ENCODE measurements around the gene PLA2G4F.

The PLA2G4F gene

GRCh38 chr15:42156243-42156922 lies at the start of gene PLA2G4F:
Gene PLA2G4F, minus strand, starts transcription at chr15:42156636. Its CDS starts 87 bp downstream, at chr15:42156549.
- Histone ChIP-seq H3K27me3 (ENCODE audit: control insufficient read depth in 1 of 2, insufficient read depth in 2 of 2, low read length in 2 of 2) (no peaks in the 10 kb centered on the region), H3K9ac (ENCODE audit: low read depth in 1 of 2, low read length in 2 of 2) (peak within 1 kb of the TSS; percentile 61 to 74), H3K9me3 (ENCODE audit: control insufficient read depth in 1 of 2, low read length in 2 of 2) (no peaks in the 10 kb centered on the region), H3K4me3 (ENCODE audit: low read depth in 1 of 2, low read length in 2 of 2) (peak within 1 kb of the TSS; percentile 75 to 77), H3K4me1 (ENCODE audit: control insufficient read depth in 1 of 2, insufficient read depth in 2 of 2, low read length in 2 of 2) (peaks cover 14 to 16% of the 10 kb centered on the region in 2 donors), H3K36me3 (ENCODE audit: control insufficient read depth in 1 of 2, insufficient read depth in 2 of 2, low read length in 2 of 2) (peaks cover 21 to 28% of the 10 kb centered on the region in 2 donors), H3K27ac (ENCODE audit: low read depth, low read length) (peak within 1 kb of the TSS; percentile 68)

- Histone ChIP-seq H3K27me3 (ENCODE audit: control insufficient read depth in 1 of 2, insufficient read depth in 2 of 2, low read length in 2 of 2) (no peaks in the 10 kb centered on the region), H3K9ac (ENCODE audit: low read depth in 1 of 2, low read length in 2 of 2) (no peak overlapping the region), H3K4me3 (ENCODE audit: low read depth in 1 of 2, low read length in 2 of 2) (no peak overlapping the region), H3K4me1 (ENCODE audit: control insufficient read depth in 1 of 2, insufficient read depth in 2 of 2, low read length in 2 of 2) (peaks cover 11 to 14% of the 10 kb centered on the region in 2 donors), H3K36me3 (ENCODE audit: control insufficient read depth in 1 of 2, insufficient read depth in 2 of 2, low read length in 2 of 2) (peaks cover 9 to 20% of the 10 kb centered on the region in 2 donors), H3K9me3 (ENCODE audit: control insufficient read depth in 1 of 2, low read length in 2 of 2) (no peaks in the 10 kb centered on the region), H3K27ac (ENCODE audit: low read depth, low read length) (no peak overlapping the region)
Measured at GRCh38 chr15:42203891-42204290, 47.5 kb upstream of the PLA2G4F start.

GRCh38 chr15:42202653-42203052 lies 46.2 kb upstream of the PLA2G4F start:
- no peak overlapping the region for H3K4me3 ChIP-seq (ENCODE audit: low read depth in 1 of 2, low read length in 2 of 2)
- H3K36me3 ChIP-seq (ENCODE audit: control insufficient read depth in 1 of 2, insufficient read depth in 2 of 2, low read length in 2 of 2) = peaks cover 9 to 30% of the 10 kb centered on the region in 2 donors
- H3K4me1 ChIP-seq (ENCODE audit: control insufficient read depth in 1 of 2, insufficient read depth in 2 of 2, low read length in 2 of 2) = peaks cover 7 to 14% of the 10 kb centered on the region in 2 donors
- H3K27me3 ChIP-seq (ENCODE audit: control insufficient read depth in 1 of 2, insufficient read depth in 2 of 2, low read length in 2 of 2) = no peaks in the 10 kb centered on the region
- no peak overlapping the region for H3K27ac ChIP-seq (ENCODE audit: low read depth, low read length)
- no peak overlapping the region for H3K9ac ChIP-seq (ENCODE audit: low read depth in 1 of 2, low read length in 2 of 2)
- H3K9me3 ChIP-seq (ENCODE audit: control insufficient read depth in 1 of 2, low read length in 2 of 2) = no peaks in the 10 kb centered on the region

- Histone ChIP-seq H3K36me3 (ENCODE audit: control insufficient read depth in 1 of 2, insufficient read depth in 2 of 2, low read length in 2 of 2) (peaks cover 9 to 33% of the 10 kb centered on the region in 2 donors), H3K4me1 (ENCODE audit: control insufficient read depth in 1 of 2, insufficient read depth in 2 of 2, low read length in 2 of 2) (peaks cover under 1 to 7% of the 10 kb centered on the region in 2 donors), H3K27me3 (ENCODE audit: control insufficient read depth in 1 of 2, insufficient read depth in 2 of 2, low read length in 2 of 2) (no peaks in the 10 kb centered on the region), H3K9me3 (ENCODE audit: control insufficient read depth in 1 of 2, low read length in 2 of 2) (no peaks in the 10 kb centered on the region), H3K9ac (ENCODE audit: low read depth in 1 of 2, low read length in 2 of 2) (no peak overlapping the region), H3K27ac (ENCODE audit: low read depth, low read length) (no peak overlapping the region), H3K4me3 (ENCODE audit: low read depth in 1 of 2, low read length in 2 of 2) (no peak overlapping the region)
Measured at GRCh38 chr15:42201801-42202200, 45.4 kb upstream of the PLA2G4F start.

- H3K27ac ChIP-seq (ENCODE audit: low read depth, low read length) = no peak overlapping the region
- H3K9me3 ChIP-seq (ENCODE audit: control insufficient read depth in 1 of 2, low read length in 2 of 2) = no peaks in the 10 kb centered on the region
- H3K36me3 ChIP-seq (ENCODE audit: control insufficient read depth in 1 of 2, insufficient read depth in 2 of 2, low read length in 2 of 2) = peaks cover 9 to 33% of the 10 kb centered on the region in 2 donors
Measured at GRCh38 chr15:42199126-42199525, 42.7 kb upstream of the PLA2G4F start.

GRCh38 chr15:42198516-42198915 lies 42.1 kb upstream of the PLA2G4F start:
- Histone ChIP-seq H3K4me3 (ENCODE audit: low read depth in 1 of 2, low read length in 2 of 2) (no peak overlapping the region), H3K27me3 (ENCODE audit: control insufficient read depth in 1 of 2, insufficient read depth in 2 of 2, low read length in 2 of 2) (no peaks in the 10 kb centered on the region), H3K4me1 (ENCODE audit: control insufficient read depth in 1 of 2, insufficient read depth in 2 of 2, low read length in 2 of 2) (no peaks in the 10 kb centered on the region), H3K27ac (ENCODE audit: low read depth, low read length) (no peak overlapping the region), H3K9ac (ENCODE audit: low read depth in 1 of 2, low read length in 2 of 2) (no peak overlapping the region), H3K36me3 (ENCODE audit: control insufficient read depth in 1 of 2, insufficient read depth in 2 of 2, low read length in 2 of 2) (peaks cover 9 to 28% of the 10 kb centered on the region in 2 donors), H3K9me3 (ENCODE audit: control insufficient read depth in 1 of 2, low read length in 2 of 2) (no peaks in the 10 kb centered on the region)

More at GRCh38 chr15:42199126-42199525, 42.7 kb upstream of the PLA2G4F start:
- no peaks in the 10 kb centered on the region for H3K4me1 ChIP-seq (ENCODE audit: control insufficient read depth in 1 of 2, insufficient read depth in 2 of 2, low read length in 2 of 2)
- H3K9ac ChIP-seq (ENCODE audit: low read depth in 1 of 2, low read length in 2 of 2) = no peak overlapping the region
- no peak overlapping the region for H3K4me3 ChIP-seq (ENCODE audit: low read depth in 1 of 2, low read length in 2 of 2)
- no peaks in the 10 kb centered on the region for H3K27me3 ChIP-seq (ENCODE audit: control insufficient read depth in 1 of 2, insufficient read depth in 2 of 2, low read length in 2 of 2)

- peaks cover 25 to 44% of the 10 kb centered on the region in 2 donors for H3K36me3 ChIP-seq (ENCODE audit: control insufficient read depth in 1 of 2, insufficient read depth in 2 of 2, low read length in 2 of 2)
- H3K9ac ChIP-seq (ENCODE audit: low read depth in 1 of 2, low read length in 2 of 2) = no peak overlapping the region
Measured at GRCh38 chr15:42194513-42194912, 38.1 kb upstream of the PLA2G4F start.

GRCh38 chr15:42193383-42193782 lies 36.9 kb upstream of the PLA2G4F start:
- Histone ChIP-seq H3K4me3 (ENCODE audit: low read depth in 1 of 2, low read length in 2 of 2) (no peak overlapping the region), H3K9me3 (ENCODE audit: control insufficient read depth in 1 of 2, low read length in 2 of 2) (no peaks in the 10 kb centered on the region), H3K4me1 (ENCODE audit: control insufficient read depth in 1 of 2, insufficient read depth in 2 of 2, low read length in 2 of 2) (no peaks in the 10 kb centered on the region), H3K9ac (ENCODE audit: low read depth in 1 of 2, low read length in 2 of 2) (no peak overlapping the region), H3K36me3 (ENCODE audit: control insufficient read depth in 1 of 2, insufficient read depth in 2 of 2, low read length in 2 of 2) (peaks cover 20 to 39% of the 10 kb centered on the region in 2 donors), H3K27ac (ENCODE audit: low read depth, low read length) (no peak overlapping the region), H3K27me3 (ENCODE audit: control insufficient read depth in 1 of 2, insufficient read depth in 2 of 2, low read length in 2 of 2) (no peaks in the 10 kb centered on the region)

More at GRCh38 chr15:42194513-42194912, 38.1 kb upstream of the PLA2G4F start:
- Histone ChIP-seq H3K9me3 (ENCODE audit: control insufficient read depth in 1 of 2, low read length in 2 of 2) (no peaks in the 10 kb centered on the region), H3K27ac (ENCODE audit: low read depth, low read length) (no peak overlapping the region), H3K4me3 (ENCODE audit: low read depth in 1 of 2, low read length in 2 of 2) (no peak overlapping the region), H3K27me3 (ENCODE audit: control insufficient read depth in 1 of 2, insufficient read depth in 2 of 2, low read length in 2 of 2) (no peaks in the 10 kb centered on the region), H3K4me1 (ENCODE audit: control insufficient read depth in 1 of 2, insufficient read depth in 2 of 2, low read length in 2 of 2) (no peaks in the 10 kb centered on the region)

- Histone ChIP-seq H3K4me3 (ENCODE audit: low read depth in 1 of 2, low read length in 2 of 2) (no peak overlapping the region), H3K27me3 (ENCODE audit: control insufficient read depth in 1 of 2, insufficient read depth in 2 of 2, low read length in 2 of 2) (no peaks in the 10 kb centered on the region), H3K27ac (ENCODE audit: low read depth, low read length) (no peak overlapping the region), H3K9me3 (ENCODE audit: control insufficient read depth in 1 of 2, low read length in 2 of 2) (no peaks in the 10 kb centered on the region), H3K4me1 (ENCODE audit: control insufficient read depth in 1 of 2, insufficient read depth in 2 of 2, low read length in 2 of 2) (no peaks in the 10 kb centered on the region), H3K36me3 (ENCODE audit: control insufficient read depth in 1 of 2, insufficient read depth in 2 of 2, low read length in 2 of 2) (peaks cover 31 to 47% of the 10 kb centered on the region in 2 donors), H3K9ac (ENCODE audit: low read depth in 1 of 2, low read length in 2 of 2) (no peak overlapping the region)
Measured at GRCh38 chr15:42191610-42192346, 35.3 kb upstream of the PLA2G4F start.

- no peaks in the 10 kb centered on the region for H3K9me3 ChIP-seq (ENCODE audit: control insufficient read depth in 1 of 2, low read length in 2 of 2)
- H3K4me1 ChIP-seq (ENCODE audit: control insufficient read depth in 1 of 2, insufficient read depth in 2 of 2, low read length in 2 of 2) = no peaks in the 10 kb centered on the region
- no peak overlapping the region for H3K27ac ChIP-seq (ENCODE audit: low read depth, low read length)
- H3K4me3 ChIP-seq (ENCODE audit: low read depth in 1 of 2, low read length in 2 of 2) = no peak overlapping the region
- peaks cover 37 to 60% of the 10 kb centered on the region in 2 donors for H3K36me3 ChIP-seq (ENCODE audit: control insufficient read depth in 1 of 2, insufficient read depth in 2 of 2, low read length in 2 of 2)
- H3K27me3 ChIP-seq (ENCODE audit: control insufficient read depth in 1 of 2, insufficient read depth in 2 of 2, low read length in 2 of 2) = no peaks in the 10 kb centered on the region
- H3K9ac ChIP-seq (ENCODE audit: low read depth in 1 of 2, low read length in 2 of 2) = no peak overlapping the region
Measured at GRCh38 chr15:42190370-42190769, 33.9 kb upstream of the PLA2G4F start.

Measured in duodenal mucosa (tissue), 2 donors.